ENCODE measurements around the gene CD2. TPM values are rescaled to one million over a fixed set of nuclear protein-coding genes. Genes with fewer than 3 reads are reported as not detected.

The CD2 gene, protein sequence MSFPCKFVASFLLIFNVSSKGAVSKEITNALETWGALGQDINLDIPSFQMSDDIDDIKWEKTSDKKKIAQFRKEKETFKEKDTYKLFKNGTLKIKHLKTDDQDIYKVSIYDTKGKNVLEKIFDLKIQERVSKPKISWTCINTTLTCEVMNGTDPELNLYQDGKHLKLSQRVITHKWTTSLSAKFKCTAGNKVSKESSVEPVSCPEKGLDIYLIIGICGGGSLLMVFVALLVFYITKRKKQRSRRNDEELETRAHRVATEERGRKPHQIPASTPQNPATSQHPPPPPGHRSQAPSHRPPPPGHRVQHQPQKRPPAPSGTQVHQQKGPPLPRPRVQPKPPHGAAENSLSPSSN
- not detected in 2 replicates for total RNA-seq

DNA sequence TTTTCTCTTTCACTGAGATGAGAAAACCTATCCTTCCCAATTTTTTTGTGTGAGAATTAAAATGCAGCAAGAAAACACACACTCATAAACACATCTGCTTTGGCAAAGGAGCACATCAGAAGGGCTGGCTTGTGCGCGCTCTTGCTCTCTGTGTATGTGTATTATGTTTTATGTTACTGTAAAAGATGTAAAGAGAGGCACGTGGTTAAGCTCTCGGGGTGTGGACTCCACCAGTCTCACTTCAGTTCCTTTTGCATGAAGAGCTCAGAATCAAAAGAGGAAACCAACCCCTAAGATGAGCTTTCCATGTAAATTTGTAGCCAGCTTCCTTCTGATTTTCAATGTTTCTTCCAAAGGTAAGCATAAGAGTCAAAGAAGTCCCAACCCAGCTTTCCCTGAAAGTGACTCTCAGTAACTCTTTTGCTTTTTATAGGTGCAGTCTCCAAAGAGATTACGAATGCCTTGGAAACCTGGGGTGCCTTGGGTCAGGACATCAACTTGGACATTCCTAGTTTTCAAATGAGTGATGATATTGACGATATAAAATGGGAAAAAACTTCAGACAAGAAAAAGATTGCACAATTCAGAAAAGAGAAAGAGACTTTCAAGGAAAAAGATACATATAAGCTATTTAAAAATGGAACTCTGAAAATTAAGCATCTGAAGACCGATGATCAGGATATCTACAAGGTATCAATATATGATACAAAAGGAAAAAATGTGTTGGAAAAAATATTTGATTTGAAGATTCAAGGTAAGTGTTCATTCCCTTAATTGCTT, at the start of gene CD2:
TSS of gene CD2 (plus strand) at position 233 of the 780 bp plus-strand sequence. CDS start at position 296, 63 bp downstream.

Other genes starting within 250 kb of the CD2 start
- gene CD58, start 183.4 kb upstream of the CD2 start, total RNA-seq: 20.6 and 28.6 TPM in 2 replicates
- 61.4 and 79.1 TPM in 2 replicates for gene IGSF3, start 86.7 kb upstream of the CD2 start, total RNA-seq
- gene PTGFRN, start 155.5 kb downstream of the CD2 start, total RNA-seq: 134 and 169 TPM in 2 replicates
- 0.07 and 0.14 TPM in 2 replicates for gene CD101, start 247.3 kb downstream of the CD2 start, total RNA-seq